22Rv1 (cell line): ENCODE results near the gene RAP1GAP2.

ENCODE experiments used
- H3K27ac ChIP-seq: fragments of 450-650 bp; 2 replicates; pipeline ENCODE4 v1.5.1; 2017
- CTCF ChIP-seq: fragments of 450-650 bp; IDR thresholded peaks from 2 replicates; pipeline ENCODE4 v1.5.1; 2017; ENCODE audit warnings: mild to moderate bottlenecking
- ZFX ChIP-seq: fragments of 450-650 bp; IDR thresholded peaks from 2 replicates; pipeline ENCODE4 v1.6.1; 2017; ENCODE audit warnings: antibody characterized with exemption, borderline replicate concordance

The RAP1GAP2 gene

DNA sequence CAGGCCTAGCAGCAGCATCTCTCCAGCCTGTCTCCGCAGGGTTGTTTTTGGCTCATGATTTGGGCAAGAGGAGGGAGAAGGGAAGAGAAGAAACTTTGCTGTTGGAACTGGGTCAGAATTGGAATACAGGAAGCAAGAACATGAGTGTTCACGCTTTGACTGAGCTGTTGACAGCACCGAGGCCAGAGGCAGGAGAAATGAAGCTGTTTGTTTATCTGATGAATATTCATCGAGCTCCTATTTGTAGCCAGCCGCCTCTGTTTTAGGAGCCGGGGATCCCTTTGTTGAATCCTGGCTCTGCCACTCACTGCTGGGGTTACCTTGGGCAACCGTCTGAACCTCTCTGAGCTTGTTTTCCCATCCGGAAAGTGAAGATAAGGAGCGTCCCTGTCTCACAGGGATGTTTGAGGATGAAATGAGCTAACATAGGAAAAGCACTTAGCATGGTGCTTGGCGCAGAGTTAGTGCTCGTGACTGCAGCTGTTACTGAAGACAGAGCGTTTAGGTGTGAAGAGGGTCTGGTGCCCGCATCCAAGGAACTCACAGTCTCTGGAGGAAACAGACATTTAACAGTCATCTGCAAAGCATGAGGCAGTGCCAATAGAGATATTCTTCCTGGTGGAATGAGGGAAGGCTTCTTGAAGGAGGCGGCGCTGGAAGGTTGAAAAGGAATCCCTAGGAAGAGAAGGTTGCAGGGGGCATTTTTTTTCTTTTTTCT is 29.2 kb downstream of the RAP1GAP2 start:
- H3K27ac ChIP-seq: no peak overlapping the region
- TF ChIP-seq CTCF: no peak
- no peak for TF ChIP-seq ZFX

- no peak overlapping the region for H3K27ac ChIP-seq
- TF ChIP-seq ZFX: no peak
- peak; percentile 94 for TF ChIP-seq CTCF
These were observed 32.3 kb downstream of the RAP1GAP2 start for GRCh38 chr17:2828397-2829038.

GRCh38 chr17:2830678-2831077 is 34.4 kb downstream of the RAP1GAP2 start:
- TF ChIP-seq CTCF (no peak), ZFX (no peak)
- no peak overlapping the region for H3K27ac ChIP-seq

GRCh38 chr17:2835780-2836179 is 39.5 kb downstream of the RAP1GAP2 start:
- TF ChIP-seq CTCF (no peak), ZFX (no peak)
- H3K27ac ChIP-seq: no peak overlapping the region

- TF ChIP-seq ZFX (no peak), CTCF (no peak)
- no peak overlapping the region for H3K27ac ChIP-seq
These were observed 40.9 kb downstream of the RAP1GAP2 start for GRCh38 chr17:2837147-2837561.

- TF ChIP-seq ZFX (no peak), CTCF (no peak)
- no peak overlapping the region for H3K27ac ChIP-seq
These were observed 45.4 kb downstream of the RAP1GAP2 start for GRCh38 chr17:2841606-2842005.

DNA sequence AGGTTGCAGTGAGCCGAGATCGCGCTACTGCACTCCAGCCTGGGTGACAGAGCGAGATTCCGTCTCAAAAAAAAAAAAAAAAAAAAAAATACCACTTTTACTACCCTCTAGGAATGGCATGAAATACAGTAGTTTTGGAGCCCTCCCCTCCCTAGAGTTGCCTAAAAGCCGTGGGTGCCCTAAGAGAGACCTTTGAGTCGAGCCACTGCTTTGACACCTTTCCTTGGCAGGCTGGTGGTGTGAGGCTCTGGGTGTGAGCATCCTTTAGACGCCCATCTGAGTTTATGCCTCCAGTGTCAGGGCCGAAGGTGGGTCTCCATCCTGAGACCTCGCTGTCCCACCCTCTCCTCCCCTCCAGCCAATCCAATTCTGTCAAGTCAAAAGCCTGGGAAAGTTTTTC is 46.2 kb downstream of the RAP1GAP2 start:
- TF ChIP-seq CTCF (no peak), ZFX (no peak)
- H3K27ac ChIP-seq: no peak overlapping the region
